GM21447 (cell line): ENCODE measurements around the gene GJD4.

Source experiments
- ATAC-seq: cut with Tn5 transposase; IDR thresholded peaks from one replicate; pipeline ENCODE4 v1.9.1; 2021; ENCODE audit not compliant: unreplicated experiment

Gene GJD4, protein sequence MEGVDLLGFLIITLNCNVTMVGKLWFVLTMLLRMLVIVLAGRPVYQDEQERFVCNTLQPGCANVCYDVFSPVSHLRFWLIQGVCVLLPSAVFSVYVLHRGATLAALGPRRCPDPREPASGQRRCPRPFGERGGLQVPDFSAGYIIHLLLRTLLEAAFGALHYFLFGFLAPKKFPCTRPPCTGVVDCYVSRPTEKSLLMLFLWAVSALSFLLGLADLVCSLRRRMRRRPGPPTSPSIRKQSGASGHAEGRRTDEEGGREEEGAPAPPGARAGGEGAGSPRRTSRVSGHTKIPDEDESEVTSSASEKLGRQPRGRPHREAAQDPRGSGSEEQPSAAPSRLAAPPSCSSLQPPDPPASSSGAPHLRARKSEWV

GRCh38 chr10:35605191-35605590 is at the start of gene GJD4:
Gene GJD4 (plus strand): TSS chr10:35605341. CDS start chr10:35605568, 227 bp downstream.
- ATAC-seq = no peak

DNA sequence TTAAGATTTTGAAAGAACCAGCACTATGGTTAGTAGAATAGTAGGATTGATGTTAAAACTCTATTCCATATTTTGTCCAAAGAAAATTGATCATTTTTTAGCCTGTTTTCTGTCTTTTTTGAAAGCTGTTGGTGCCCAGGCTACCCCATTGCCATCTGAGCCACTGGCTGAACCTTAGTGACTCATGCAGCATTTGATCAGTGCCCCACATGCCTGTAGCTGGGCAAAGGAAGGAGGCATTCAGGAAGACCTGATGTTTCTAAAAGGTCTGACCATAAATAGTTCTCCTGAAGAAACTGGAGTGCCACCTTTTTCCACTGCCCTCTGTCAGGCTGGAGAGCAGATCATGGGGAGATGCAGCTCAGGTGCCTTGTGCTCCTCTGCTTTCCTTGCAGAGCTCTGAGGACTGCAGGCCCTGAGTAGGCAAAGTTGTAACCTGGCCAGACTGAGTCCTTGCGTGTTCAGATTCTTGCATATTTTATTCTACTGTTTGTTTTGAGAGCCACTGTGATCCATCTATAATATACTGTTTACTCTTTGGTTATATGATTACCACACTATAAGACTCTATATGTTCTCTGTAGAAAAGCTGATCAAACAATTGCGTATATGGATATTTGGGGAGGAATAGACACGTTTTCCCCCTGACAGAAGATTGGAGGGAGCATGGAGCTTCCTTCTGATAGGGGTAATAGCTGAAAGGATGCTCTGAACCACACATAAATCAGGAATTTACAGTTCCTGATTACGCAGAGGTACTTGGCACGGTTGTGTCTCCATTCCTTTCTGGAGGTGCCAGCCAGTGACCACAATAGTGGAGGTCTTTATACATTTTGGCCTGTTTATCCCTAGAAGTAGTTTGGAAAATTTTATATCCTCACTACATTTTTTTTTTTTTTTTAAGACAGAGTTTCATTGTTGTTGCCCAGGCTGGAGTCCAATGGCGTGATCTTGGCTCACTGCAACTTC is 48.9 kb upstream of the GJD4 start:
- ATAC-seq = no peak

GRCh38 chr10:35558276-35558675 is 46.9 kb upstream of the GJD4 start:
- no peak for ATAC-seq

DNA sequence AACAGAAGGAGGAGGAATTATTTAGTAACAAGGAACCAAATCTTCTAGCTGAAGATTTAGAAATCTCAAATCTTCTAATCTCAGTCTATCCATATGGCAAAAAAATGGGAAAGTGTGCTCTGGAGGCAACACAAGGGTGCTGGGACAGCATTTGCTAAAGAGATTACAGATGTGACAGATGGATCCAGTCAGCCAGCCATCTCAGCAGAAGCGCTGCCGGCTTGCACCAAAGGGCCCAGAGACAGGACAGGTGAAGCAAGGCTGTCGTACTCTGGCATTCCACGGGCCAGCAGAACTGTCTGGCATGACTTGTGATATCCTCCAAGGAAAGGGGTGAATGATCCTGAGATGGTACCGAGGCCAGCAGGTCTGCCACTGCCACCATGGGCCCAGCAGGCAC is 45.7 kb upstream of the GJD4 start:
- ATAC-seq = no peak

DNA sequence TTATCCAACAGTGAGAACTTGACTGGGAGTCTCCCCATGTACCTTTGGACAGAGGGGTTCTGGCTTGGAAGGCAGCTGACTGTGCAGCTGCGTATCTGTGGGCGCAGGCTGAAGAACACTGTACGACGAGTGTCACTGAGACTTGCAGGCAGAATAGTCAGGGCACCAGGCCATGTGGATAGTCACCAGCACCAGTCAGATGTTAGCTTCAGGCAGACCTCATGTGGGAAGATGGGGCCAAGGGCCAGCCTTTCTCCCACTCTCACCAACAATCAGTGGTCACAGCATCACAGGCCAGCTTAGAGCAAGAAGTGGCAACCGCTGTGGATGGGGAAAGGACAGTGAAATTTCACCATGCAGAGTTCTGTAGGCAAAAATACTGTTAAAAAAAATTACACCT is 43.4 kb upstream of the GJD4 start:
- ATAC-seq = no peak

- ATAC-seq = no peak
Measured at GRCh38 chr10:35562427-35562826, 42.7 kb upstream of the GJD4 start.

DNA sequence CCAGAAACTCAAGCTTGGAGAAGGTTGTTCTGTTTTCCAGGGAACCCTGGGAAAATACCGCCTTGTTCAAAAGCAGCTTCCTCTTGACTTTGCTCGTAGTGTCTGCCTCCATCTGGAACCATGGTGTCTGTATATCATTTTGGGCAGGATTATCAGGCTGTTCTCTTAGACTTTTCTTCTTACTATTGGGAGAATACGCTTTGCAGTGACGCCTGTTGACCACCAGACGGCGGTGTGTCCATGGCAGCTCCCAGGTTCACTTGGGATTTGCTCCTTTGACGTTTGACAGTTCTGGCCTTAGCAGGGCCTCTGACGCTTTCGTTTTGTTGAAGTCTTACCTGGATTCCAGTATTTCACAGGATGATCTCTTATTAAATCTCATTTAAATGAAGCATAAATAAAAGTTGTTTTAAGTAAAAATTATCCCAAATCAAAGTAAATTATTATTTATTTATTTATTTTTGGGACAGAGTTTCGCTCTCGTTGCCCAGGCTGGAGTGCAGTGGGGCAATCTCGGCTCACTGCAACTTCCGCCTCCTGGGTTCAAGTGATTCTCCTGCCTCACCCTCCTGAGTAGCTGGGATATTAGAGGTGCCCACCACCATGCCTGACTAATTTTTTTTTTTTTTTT is 41.8 kb upstream of the GJD4 start:
- ATAC-seq = no peak

GRCh38 chr10:35564341-35564968 is 40.7 kb upstream of the GJD4 start:
- ATAC-seq = no peak

- no peak for ATAC-seq
Measured at GRCh38 chr10:35565602-35566081, 39.5 kb upstream of the GJD4 start.

- ATAC-seq = no peak
Measured at GRCh38 chr10:35567951-35568350, 37.2 kb upstream of the GJD4 start.

- ATAC-seq = no peak
Measured at GRCh38 chr10:35568483-35569015, 36.6 kb upstream of the GJD4 start.

GRCh38 chr10:35569111-35569707 is 35.9 kb upstream of the GJD4 start:
- ATAC-seq = no peak

- ATAC-seq = no peak
Measured at GRCh38 chr10:35569836-35570235, 35.3 kb upstream of the GJD4 start.

- ATAC-seq = no peak
Measured at GRCh38 chr10:35570397-35570796, 34.7 kb upstream of the GJD4 start.

DNA sequence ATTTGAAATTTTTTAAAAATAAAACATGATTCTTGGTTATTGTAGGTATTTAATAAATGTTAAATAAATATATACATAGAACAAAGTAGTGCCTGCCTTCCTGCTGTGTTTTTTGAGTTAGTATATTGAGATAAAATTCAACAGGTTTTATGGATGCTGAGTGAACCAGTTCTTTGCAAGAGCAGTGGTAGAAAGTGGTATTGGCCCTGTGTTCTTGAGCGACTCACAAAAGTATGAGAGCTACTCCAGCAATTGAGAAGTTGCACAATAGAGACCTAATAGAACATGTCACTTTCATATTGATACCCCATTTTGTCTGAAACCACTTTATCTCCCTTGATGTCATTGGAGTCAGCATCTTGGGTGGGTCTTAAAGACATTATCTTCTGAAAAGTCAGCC is 32.6 kb upstream of the GJD4 start:
- no peak for ATAC-seq

- no peak for ATAC-seq
Measured at GRCh38 chr10:35573796-35574195, 31.3 kb upstream of the GJD4 start.

GRCh38 chr10:35574924-35575352 is 30.2 kb upstream of the GJD4 start:
- no peak for ATAC-seq

DNA sequence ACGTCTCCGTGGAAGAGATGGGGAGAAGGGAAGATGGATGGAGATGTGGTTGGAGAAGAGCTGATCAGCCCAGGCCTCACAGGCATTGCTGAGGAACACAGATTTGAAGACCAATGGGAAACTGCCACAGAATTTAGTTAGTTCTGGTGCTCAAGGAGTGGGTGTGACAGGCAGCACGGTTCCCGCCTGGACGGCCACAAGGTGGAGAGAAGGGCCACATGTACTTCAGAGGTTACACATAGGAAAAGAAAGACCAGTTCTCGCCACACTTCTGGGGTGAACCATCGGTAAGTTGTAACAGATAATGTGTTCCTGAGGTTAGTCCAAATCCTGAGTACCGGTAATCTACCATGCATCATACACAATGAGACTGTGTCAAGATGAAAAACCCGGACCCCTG is 29.5 kb upstream of the GJD4 start:
- no peak for ATAC-seq

DNA sequence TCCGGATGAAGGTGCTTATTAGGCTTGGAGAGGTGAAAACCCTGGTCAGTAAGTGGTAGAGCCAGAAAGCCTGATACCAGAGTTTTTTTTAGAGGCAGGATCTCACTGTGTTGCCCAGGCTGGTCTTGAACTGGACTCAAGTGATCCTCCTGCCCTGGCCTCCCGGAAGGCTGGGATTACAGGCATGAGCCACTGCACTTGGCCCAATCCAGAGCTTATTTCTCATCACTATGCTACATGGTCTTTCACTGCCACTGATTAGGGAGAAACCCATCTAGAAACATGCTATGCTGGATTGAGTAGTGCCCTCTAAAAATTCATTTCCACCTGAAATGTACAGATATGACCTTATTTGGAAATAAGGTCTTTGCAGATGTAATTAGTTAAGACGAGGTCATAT is 28.4 kb upstream of the GJD4 start:
- ATAC-seq = no peak

- ATAC-seq = no peak
Measured at GRCh38 chr10:35577926-35578617, 27.1 kb upstream of the GJD4 start.
